A204.1 (cell line): ENCODE results near the gene P3H2.
A peak's percentile ranks its signal among the peaks of the same experiment; 100 is the strongest.
"Not testable (repeated sequence)": the region's sequence is repeated elsewhere in the genome, so short reads cannot be mapped to it uniquely, and the experiment has no call there.

Experiments
- FAIRE-seq: peaks from 2 replicates; lab custom pipeline; 2012; peaks lifted over from hg19 to GRCh38; lab: Jason Lieb, UNC

The P3H2 gene

GRCh38 chr3:190084983-190085382 is 35.7 kb downstream of the P3H2 start:
- FAIRE-seq: no peak

- FAIRE-seq: no peak
These were observed 37.1 kb downstream of the P3H2 start for GRCh38 chr3:190083635-190084034.

GRCh38 chr3:190081389-190081788 is 39.3 kb downstream of the P3H2 start:
- no peak for FAIRE-seq

GRCh38 chr3:190079173-190079572 is 41.5 kb downstream of the P3H2 start:
- not testable (repeated sequence) for FAIRE-seq

GRCh38 chr3:190077395-190078045 is 43.2 kb downstream of the P3H2 start:
- FAIRE-seq: no peak

GRCh38 chr3:190076601-190077394 is 43.9 kb downstream of the P3H2 start:
- FAIRE-seq: no peak

GRCh38 chr3:190076136-190076535 is 44.6 kb downstream of the P3H2 start:
- FAIRE-seq: no peak

- FAIRE-seq: no peak
These were observed 45.9 kb downstream of the P3H2 start for GRCh38 chr3:190074817-190075216.

GRCh38 chr3:190073264-190074008 is 47.3 kb downstream of the P3H2 start:
- no peak for FAIRE-seq

- no peak for FAIRE-seq
These were observed 47.8 kb downstream of the P3H2 start for GRCh38 chr3:190072856-190073255.

GRCh38 chr3:190071921-190072320 is 48.8 kb downstream of the P3H2 start:
- FAIRE-seq: not testable (repeated sequence)

GRCh38 chr3:190070622-190071347 is 49.9 kb downstream of the P3H2 start:
- peak; percentile 27 for FAIRE-seq

- no peak for FAIRE-seq
These were observed 55.5 kb downstream of the P3H2 start for GRCh38 chr3:190065204-190065603.

- no peak for FAIRE-seq
These were observed 56.0 kb downstream of the P3H2 start for GRCh38 chr3:190064659-190065058.

- no peak for FAIRE-seq
These were observed 56.6 kb downstream of the P3H2 start for GRCh38 chr3:190064112-190064511.

- no peak for FAIRE-seq
These were observed 57.2 kb downstream of the P3H2 start for GRCh38 chr3:190063490-190063889.

GRCh38 chr3:190060192-190060775 is 60.4 kb downstream of the P3H2 start:
- no peak for FAIRE-seq

GRCh38 chr3:190059242-190059590 is 61.5 kb downstream of the P3H2 start:
- FAIRE-seq: no peak

GRCh38 chr3:190058521-190059241 is 62.0 kb downstream of the P3H2 start:
- FAIRE-seq: no peak

- no peak for FAIRE-seq
These were observed 64.0 kb downstream of the P3H2 start for GRCh38 chr3:190056742-190057141.

- no peak for FAIRE-seq
These were observed 64.9 kb downstream of the P3H2 start for GRCh38 chr3:190055773-190056172.
